ENCODE measurements around the gene NFATC1. TPM values are rescaled to one million over a fixed set of nuclear protein-coding genes. Genes with fewer than 3 reads are reported as not detected.

The NFATC1 gene
- total RNA-seq, 3 donors from 2014 or later = 10.9 to 18.0 (median 12.9) TPM

- Histone ChIP-seq H3K27ac (no peak overlapping the region), H3K4me1 (no peaks in the 10 kb centered on the region), H3K27me3 (no peaks in the 10 kb centered on the region), H3K9me3 (no peaks in the 10 kb centered on the region), H3K4me3 (no peak overlapping the region), H3K36me3 (no peaks in the 10 kb centered on the region)
- TF ChIP-seq POLR2A (IDR thresholded peaks at IDR 0.05) (no peak), POLR2AphosphoS5 (IDR thresholded peaks at IDR 0.05) (no peak), CTCF (IDR thresholded peaks at IDR 0.05) (no peak)
- intact Hi-C loops (cut with DNase I; ENCODE audit: low total_unique reads) = no loop called here
- no peak for DNase-seq (ENCODE audit: low spot score in 2 of 2)
Measured at GRCh38 chr18:79445221-79445620, 49.5 kb downstream of the NFATC1 start.

- H3K27me3 ChIP-seq = no peaks in the 10 kb centered on the region
- H3K4me1 ChIP-seq = no peaks in the 10 kb centered on the region
- TF ChIP-seq POLR2A (IDR thresholded peaks at IDR 0.05) (no peak), CTCF (IDR thresholded peaks at IDR 0.05) (no peak), POLR2AphosphoS5 (IDR thresholded peaks at IDR 0.05) (no peak)
- DNase-seq (ENCODE audit: low spot score in 2 of 2) = no peak
- no peak overlapping the region for H3K4me3 ChIP-seq
- H3K36me3 ChIP-seq = no peaks in the 10 kb centered on the region
- H3K27ac ChIP-seq = no peak overlapping the region
- H3K9me3 ChIP-seq = no peaks in the 10 kb centered on the region
- intact Hi-C loops (cut with DNase I; ENCODE audit: low total_unique reads) = no loop called here
Measured at GRCh38 chr18:79445696-79446561, 50.2 kb downstream of the NFATC1 start.

GRCh38 chr18:79446931-79447330 is 51.2 kb downstream of the NFATC1 start:
- no peaks in the 10 kb centered on the region for H3K4me1 ChIP-seq
- no peak overlapping the region for H3K27ac ChIP-seq
- intact Hi-C loops (cut with DNase I; ENCODE audit: low total_unique reads) = no loop called here
- no peak overlapping the region for H3K4me3 ChIP-seq
- TF ChIP-seq CTCF (IDR thresholded peaks at IDR 0.05) = no peak
- TF ChIP-seq POLR2AphosphoS5 (IDR thresholded peaks at IDR 0.05) = no peak
- TF ChIP-seq POLR2A (IDR thresholded peaks at IDR 0.05) = no peak
- H3K27me3 ChIP-seq = no peaks in the 10 kb centered on the region
- DNase-seq (ENCODE audit: low spot score in 2 of 2) = no peak
- H3K36me3 ChIP-seq = no peaks in the 10 kb centered on the region
- H3K9me3 ChIP-seq = no peaks in the 10 kb centered on the region

GRCh38 chr18:79447703-79448367 is 52.1 kb downstream of the NFATC1 start:
- intact Hi-C loops (cut with DNase I; ENCODE audit: low total_unique reads) = no loop called here
- TF ChIP-seq POLR2AphosphoS5 (IDR thresholded peaks at IDR 0.05) (no peak), CTCF (IDR thresholded peaks at IDR 0.05) (no peak), POLR2A (IDR thresholded peaks at IDR 0.05) (no peak)
- no peak for DNase-seq (ENCODE audit: low spot score in 2 of 2)
- no peak overlapping the region for H3K27ac ChIP-seq
- no peaks in the 10 kb centered on the region for H3K36me3 ChIP-seq
- H3K4me1 ChIP-seq = no peaks in the 10 kb centered on the region
- no peaks in the 10 kb centered on the region for H3K9me3 ChIP-seq
- no peaks in the 10 kb centered on the region for H3K27me3 ChIP-seq
- no peak overlapping the region for H3K4me3 ChIP-seq

- Histone ChIP-seq H3K27me3 (no peaks in the 10 kb centered on the region), H3K4me1 (no peaks in the 10 kb centered on the region), H3K36me3 (no peaks in the 10 kb centered on the region), H3K27ac (no peak overlapping the region), H3K9me3 (no peaks in the 10 kb centered on the region), H3K4me3 (no peak overlapping the region)
- no peak for DNase-seq (ENCODE audit: low spot score in 2 of 2)
- TF ChIP-seq POLR2AphosphoS5 (IDR thresholded peaks at IDR 0.05) (no peak), POLR2A (IDR thresholded peaks at IDR 0.05) (no peak), CTCF (IDR thresholded peaks at IDR 0.05) (no peak)
- intact Hi-C loops (cut with DNase I; ENCODE audit: low total_unique reads) = no loop called here
Measured at GRCh38 chr18:79448621-79449020, 52.9 kb downstream of the NFATC1 start.
